ENCODE measurements around the gene EPHB3. TPM values are rescaled to one million over a fixed set of nuclear protein-coding genes. Genes with fewer than 3 reads are reported as not detected.

The EPHB3 gene
- total and polyA plus RNA-seq, 2 of the 4 experiments (the other 2 are of a cell fraction), result 0.72 to 2.9 TPM

DNA sequence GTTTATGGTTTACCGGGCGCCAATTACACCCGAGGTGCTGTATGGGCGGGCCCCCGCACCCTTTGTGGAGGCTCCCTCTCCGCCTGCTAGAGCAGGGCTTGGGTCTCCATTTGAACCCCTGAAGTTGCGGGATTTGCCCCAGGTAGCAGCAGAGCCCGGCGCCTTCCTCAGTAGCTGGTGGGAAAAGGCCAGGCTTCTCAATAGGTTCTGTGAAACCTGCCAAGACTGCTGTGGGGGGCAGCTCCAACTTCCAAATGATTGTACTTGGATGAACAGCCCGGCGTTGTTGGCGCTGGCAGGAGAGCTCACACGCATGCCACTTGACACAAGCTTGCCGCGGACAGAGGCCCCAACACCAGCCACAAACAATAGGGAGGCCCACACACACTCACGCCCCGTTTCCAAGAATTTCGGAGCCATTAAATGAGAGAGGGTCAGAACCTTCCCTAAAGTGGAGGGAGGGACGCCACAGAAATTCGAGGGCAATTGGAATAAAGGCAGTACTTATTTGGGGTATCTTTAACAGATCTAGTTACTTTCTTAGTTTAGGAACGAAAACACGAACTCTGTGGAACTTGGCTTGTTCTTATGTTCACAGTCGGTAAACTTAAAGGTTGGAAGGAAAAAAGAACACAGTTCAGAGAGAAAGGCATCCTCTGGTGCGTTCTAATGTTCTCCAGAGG, 1.4 kb downstream of the EPHB3 start:
- Histone ChIP-seq H3K9ac (ENCODE audit: low read depth, low read length) (peak overlapping the region; percentile 62; the same call in 1 of the 2 replicates), H2AK5ac (ENCODE audit: low read depth, low read length) (peak overlapping the region; percentile 48), H3K23ac (ENCODE audit: low read depth, low read length) (peak overlapping the region; percentile 73; the same call in 1 of the 2 replicates), H2BK5ac (ENCODE audit: low read depth, low read length, poor library complexity, severe bottlenecking) (no peak overlapping the region), H4K91ac (ENCODE audit: insufficient read depth, low read depth, low read length) (no peak overlapping the region), H3K4me1 (ENCODE audit: control insufficient read depth, insufficient read depth, low read length) (peaks cover 37% of the 10 kb centered on the region), H4K20me1 (ENCODE audit: insufficient read depth, low read length) (peaks cover 4% of the 10 kb centered on the region; the same call in 1 of the 2 replicates), H2BK15ac (ENCODE audit: low read depth, low read length) (peak overlapping the region; percentile 19; the same call in 1 of the 3 replicates), H4K5ac (ENCODE audit: low read depth, low read length) (no peak overlapping the region), H3K4me2 (ENCODE audit: low read depth, low read length) (peak overlapping the region; percentile 75), H3K27me3 (ENCODE audit: control insufficient read depth, insufficient read depth, low read length) (peaks cover 20% of the 10 kb centered on the region), H2AK9ac (replicated peaks; ENCODE audit: low read depth, low read length, poor library complexity) (peak overlapping the region; percentile 70), H3K56ac (ENCODE audit: extremely low read depth, insufficient read depth, low read length) (no peak overlapping the region), H3K4me3 (ENCODE audit: insufficient read depth, low read depth, low read length) (peak overlapping the region; percentile 50), H3K79me1 (ENCODE audit: low read depth in 1 of 2, low read length in 2 of 2) (peaks cover 4 to 35% of the 10 kb centered on the region in 2 experiments; a peak in 2 of 4 replicates), H2AFZ (replicated peaks; ENCODE audit: low read length, poor library complexity) (peak overlapping the region; percentile 46), H3K4ac (ENCODE audit: low read depth, low read length) (0 out of 2 replicates have a peak overlapping the region, but pooled peaks have one; percentile 26), H3K9me1 (ENCODE audit: insufficient read depth, low read length) (peaks cover 18% of the 10 kb centered on the region), H3K18ac (ENCODE audit: low read depth, low read length) (no peak overlapping the region), H2BK120ac (ENCODE audit: low read depth, low read length) (no peak overlapping the region), H3K9me3 (ENCODE audit: control insufficient read depth, insufficient read depth, low read length) (no peaks in the 10 kb centered on the region), H2BK20ac (ENCODE audit: low read depth, low read length) (0 out of 2 replicates have a peak overlapping the region, but pooled peaks have one; percentile 3), H3K36me3 (ENCODE audit: control insufficient read depth, insufficient read depth, low read length) (no peaks in the 10 kb centered on the region), H3K27ac (ENCODE audit: insufficient read depth, low read length) (no peak overlapping the region), H3K14ac (replicated peaks; ENCODE audit: low read depth, low read length) (no peak overlapping the region), H4K8ac (ENCODE audit: low read depth in 2 of 2, low read length in 2 of 2) (no peak overlapping the region)
- intact Hi-C loops (cut with micrococcal nuclease) (no loop called here), in situ Hi-C loops (cut with MboI; ENCODE audit: low sequenced_read_pairs) (no loop called here), dilution Hi-C loops (cut with HindIII; ENCODE audit: low sequenced_read_pairs, unreplicated experiment) (no loop called here)
- ChIA-PET POLR2A (ENCODE audit: unreplicated experiment) (no interaction called here), CTCF (interaction anchor here (0.8 to 3.3 kb wide), 2 partner anchors 163 to 180 kb away, joined by 3 to 22 read pairs; no protein-coding TSS in a partner anchor)
- no TSS peak for BruUV-seq (replicated peaks)
- WGBS, 2 experiments (ENCODE audit: extremely low coverage in 2 of 2, insufficient read length in 1 of 2), result 17% methylated on average over 2 of the region's 24 CpGs; no CpG with 5 or more reads in 1 of the 2 experiments
- DNase-seq, result peak; percentile 22
- TF ChIP-seq SMC3 (IDR thresholded peaks at IDR 0.05; ENCODE audit: low read depth, low read length), result no peak
- TF ChIP-seq RCOR1 (IDR thresholded peaks at IDR 0.05; ENCODE audit: insufficient replicate concordance, low read length), result no peak
- TF ChIP-seq RAD21 (IDR thresholded peaks at IDR 0.05; ENCODE audit: low read length), result no peak
- TF ChIP-seq CHD1 (IDR thresholded peaks at IDR 0.05; ENCODE audit: low read depth, low read length), result no peak
- no peak for TF ChIP-seq FOS (IDR thresholded peaks at IDR 0.05; ENCODE audit: low read depth, low read length)
- ATAC-seq (ENCODE audit: low read depth), result no peak
